Activated T-cell treated with anti-CD3 and anti-CD28 coated beads for 24 hours (primary cell): ENCODE results near the gene MAT1A.
"Not testable (repeated sequence)": the region's sequence is repeated elsewhere in the genome, so short reads cannot be mapped to it uniquely, and the experiment has no call there.

Source experiments
- DNase-seq: peaks from one replicate; pipeline ENCODE4 v3.0.0-alpha.2; 2020; ENCODE audit warnings: low read depth

MAT1A gene

DNA sequence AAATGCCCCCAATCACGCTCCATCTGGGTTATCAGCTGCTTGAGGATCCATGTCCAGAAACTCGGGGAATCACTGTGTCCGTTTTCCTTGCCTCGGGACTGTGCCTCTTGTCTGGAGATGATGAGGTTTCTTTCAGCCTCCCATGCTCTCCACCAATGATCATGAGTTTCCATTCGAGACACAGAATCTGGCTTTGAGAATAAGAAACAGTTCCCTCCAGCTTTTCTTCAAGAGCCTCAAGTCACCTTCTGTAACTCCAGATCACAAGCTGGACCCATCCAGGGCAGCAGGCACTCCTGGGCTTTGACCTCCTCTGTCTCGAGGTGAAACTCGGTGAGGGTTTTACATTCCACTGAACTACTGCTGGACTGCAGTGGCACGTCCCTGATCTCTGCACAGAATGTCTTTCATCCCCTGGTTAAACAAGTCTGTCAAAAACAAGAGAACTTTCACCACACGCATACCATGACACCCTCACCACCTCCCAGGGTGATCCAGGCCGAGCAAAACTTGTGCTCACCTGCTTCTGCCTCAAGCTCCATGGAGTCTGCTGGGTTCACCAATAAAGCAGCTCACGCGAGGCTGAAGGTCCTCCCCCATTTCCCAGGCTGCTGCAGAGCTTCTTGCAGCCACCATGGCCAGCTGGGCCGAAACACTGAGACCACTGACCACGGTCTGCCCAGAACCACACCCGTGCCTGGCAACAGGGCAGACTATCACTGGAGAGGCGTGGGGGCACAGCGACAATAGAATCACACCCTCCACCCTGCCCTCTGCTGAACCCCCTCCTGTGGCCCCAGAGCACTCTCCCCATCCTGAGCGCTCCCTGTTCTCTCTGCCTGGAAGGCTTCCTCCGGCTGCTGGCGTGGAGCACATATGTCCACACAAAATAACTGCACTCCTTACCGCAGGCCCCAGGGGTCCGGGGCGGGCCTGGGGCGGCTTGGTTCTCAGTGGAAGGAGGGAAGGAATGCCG is 25.1 kb downstream of the MAT1A start:
- no peak for DNase-seq

DNA sequence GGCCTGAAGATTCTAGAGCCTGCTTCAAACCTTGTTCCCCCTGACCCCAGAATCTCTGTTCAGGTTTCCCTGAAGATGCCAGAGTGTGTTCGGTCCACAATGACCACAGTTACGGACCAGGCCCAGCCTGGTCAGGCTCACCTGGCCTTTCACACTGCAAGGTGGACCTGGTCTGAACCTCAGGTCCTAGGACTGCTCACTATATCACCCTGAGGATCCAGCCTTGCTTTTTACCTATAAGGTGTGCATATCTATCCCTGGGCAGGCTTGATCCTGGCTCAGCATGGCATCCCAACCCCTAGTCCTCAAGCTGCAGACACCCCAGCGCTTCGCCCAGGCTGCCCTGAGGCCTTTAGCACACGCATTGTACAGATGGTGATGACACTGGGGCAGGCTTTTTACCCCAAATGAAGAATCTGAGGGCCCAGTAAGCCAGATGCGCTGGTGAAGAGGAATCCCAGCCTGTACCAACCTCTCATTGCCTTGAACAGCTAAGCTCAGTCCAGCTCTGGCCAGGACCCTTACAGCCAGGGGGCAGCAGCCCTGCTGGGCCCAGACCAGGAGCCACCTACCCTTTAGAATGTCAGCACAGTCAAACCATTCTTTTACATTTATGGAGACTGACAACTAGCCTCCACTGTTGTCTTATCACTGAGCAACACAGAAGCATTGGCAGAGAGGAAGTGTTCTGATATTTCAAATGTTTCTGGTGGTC is 28.0 kb downstream of the MAT1A start:
- no peak for DNase-seq

DNA sequence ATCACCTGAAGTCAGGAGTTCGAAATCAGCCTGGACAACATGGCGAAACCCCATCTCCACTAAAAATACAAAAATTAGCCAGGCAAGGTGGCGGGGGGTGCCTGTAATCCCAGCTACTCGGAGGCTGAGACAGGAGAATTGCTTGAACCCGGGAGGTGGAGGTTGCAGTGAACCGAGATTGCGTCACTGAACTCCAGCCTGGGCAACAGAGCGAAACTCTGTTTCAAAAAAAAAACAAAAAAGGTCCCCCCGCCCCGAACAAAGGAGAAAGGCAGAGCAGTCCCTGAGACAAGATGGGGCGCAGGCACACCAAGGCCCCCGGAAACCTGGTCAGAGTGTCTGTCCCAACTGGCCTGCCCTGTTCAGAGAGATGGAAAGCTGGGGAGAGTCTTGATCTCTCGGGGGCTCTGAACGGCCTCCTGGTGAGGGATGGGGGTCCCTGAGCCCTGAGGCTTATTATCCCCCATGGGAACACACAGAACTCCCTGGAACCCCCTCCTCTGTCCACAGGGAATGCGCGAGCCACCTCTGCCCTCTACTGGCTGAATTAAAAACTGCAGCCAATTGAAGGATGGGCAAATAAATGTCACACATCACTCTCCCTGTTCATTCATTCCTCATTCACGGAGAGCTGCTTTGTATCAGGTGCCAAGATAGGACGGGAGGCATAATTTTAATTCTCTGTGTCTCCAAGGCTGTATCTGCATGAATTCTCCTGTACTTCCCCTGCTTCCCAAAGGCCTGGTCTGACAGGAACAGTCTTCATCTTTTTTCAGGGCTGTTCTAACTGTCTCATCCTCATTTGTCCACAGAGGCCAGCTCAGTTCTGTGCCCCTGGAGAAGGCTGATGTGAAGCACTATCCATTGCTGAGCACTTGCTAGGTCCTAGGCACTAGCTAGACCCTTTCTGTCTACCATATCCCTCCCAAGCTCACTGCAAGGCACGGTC is 28.9 kb downstream of the MAT1A start:
- no peak for DNase-seq

DNA sequence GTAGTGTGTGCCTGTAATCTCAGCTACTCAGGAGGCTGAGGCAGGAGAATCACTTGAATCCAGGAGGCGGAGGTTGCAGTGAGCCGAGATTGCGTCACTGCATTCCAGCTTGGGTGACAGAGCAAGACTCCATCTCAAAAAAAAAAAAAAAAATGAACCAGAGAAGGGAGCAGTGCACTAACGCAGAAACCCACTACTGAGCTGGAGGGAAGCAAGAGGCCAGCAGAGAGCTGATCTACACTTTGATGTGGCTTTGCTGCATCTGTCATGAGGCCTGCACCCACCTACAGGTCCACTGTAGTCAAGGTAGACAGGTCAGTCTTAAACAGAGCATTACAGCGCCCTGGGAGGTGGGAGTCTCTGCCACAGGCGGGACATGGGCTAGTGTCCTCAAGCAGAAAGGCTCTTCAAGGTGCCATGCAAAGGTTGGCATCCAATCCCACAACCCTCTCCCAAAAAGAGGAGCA is 30.0 kb downstream of the MAT1A start:
- no peak for DNase-seq

DNA sequence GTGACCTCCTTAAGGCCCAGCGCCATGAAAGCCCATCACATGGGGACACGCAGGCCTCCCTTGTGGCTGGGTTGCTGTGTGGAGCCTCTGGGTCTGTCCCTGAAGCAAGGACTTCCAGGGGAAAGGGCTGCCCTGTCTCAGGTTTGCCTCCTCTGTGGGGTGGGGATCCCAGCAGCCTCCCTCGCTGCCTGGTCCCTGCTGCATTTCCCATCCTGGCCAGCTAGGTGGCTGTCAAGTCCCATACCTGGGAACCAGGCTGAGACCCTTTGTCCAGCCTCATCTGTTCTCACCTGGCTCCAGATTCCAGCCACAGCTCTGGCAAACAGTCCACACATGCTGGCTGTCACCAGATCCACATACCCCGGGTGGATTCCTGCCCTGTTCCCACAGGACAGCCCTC is 32.7 kb downstream of the MAT1A start:
- not testable (repeated sequence) for DNase-seq

DNA sequence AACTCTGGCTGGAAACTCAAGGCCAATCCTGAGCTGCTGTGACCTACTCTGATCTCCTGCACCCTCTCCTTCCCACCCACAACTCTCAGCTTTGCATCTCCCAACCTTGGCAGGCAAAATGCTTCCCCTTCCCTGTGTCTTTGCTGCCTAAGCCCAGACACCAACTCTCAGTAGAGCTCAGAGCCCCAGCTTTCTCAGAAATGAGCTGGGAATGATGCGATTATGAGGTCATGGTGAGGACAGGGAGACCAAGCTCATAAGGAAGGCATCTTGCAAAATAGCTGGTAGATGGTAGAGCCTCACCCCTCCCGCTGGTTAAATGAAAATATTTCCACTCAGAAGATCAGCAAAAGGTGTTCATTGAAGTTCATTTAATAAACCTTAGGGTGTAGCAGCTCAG is 34.7 kb downstream of the MAT1A start:
- DNase-seq: not testable (repeated sequence)

DNA sequence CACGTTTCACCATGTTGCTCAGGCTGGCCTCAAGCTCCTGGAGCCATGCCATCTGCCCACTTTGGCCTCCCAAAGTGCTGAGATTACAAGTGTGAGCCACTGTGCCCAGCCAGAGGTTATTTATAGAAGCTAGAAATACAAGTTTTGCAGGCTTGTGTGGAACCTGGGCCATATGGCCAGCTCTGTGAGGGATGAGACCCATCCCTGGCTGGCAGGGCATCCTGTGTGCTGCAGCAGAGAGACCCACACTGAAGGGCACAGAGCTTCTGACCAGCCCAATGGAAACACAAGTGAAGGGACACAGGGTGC is 35.5 kb downstream of the MAT1A start:
- not testable (repeated sequence) for DNase-seq

DNA sequence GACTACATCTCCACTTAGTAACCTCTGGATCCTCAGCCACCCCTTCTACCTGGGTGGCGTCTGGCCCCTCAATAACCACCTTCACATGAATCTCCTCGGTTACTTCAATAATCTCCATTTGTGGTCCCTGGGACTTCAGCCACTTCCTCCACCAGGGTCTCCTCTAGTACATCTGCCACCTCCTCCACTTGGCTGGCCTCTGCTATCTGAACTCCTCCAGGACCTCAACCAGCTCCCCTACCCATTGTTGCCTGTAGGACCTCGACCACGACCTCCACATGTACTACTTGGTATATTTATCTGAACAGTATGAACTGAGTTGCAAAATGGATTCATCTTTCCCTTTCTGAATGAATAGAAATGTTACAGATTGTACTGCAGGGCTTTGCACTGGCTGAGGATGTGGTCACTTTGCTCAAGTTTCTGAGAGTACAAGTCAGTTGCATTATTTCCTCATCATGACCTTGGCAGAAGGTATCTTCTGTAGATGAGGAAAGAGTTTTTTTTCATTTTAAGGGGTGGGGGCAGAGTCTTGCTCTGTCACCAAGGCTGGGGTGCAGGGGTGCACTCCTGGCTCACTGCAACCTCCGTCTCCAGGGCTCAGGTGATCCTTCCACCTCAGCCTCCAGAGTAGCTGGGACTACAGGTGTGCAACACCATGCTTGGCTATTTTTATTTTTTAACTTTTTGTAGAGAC is 36.0 kb downstream of the MAT1A start:
- DNase-seq: no peak

DNA sequence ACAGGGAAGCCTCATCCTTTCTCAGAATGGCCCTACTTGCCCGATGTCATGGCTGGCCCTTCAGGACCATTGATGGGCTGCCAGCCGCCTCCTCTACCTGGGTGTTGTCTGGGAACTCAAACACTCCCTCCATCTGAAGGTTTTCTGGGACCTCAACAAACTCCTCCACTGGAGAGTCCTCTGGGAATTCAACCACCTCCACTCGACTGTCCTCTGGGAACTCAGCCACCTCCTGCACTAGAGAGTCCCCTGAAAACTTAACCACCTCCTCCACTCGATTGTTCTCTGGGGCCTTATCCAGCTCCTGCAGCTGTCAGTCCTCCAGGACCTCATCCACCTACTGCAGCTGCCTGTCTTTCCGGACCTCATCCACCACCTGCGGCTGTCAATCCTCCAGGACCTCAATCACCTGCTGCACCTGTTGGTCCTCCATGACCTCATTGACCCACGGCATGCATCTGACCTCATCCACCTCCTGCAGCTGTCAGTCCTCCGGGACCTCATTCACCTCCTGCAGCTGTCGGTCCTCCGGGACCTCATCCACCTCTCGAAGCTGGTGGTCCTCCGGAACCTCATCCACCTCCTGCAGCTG is 37.1 kb downstream of the MAT1A start:
- DNase-seq: no peak

DNA sequence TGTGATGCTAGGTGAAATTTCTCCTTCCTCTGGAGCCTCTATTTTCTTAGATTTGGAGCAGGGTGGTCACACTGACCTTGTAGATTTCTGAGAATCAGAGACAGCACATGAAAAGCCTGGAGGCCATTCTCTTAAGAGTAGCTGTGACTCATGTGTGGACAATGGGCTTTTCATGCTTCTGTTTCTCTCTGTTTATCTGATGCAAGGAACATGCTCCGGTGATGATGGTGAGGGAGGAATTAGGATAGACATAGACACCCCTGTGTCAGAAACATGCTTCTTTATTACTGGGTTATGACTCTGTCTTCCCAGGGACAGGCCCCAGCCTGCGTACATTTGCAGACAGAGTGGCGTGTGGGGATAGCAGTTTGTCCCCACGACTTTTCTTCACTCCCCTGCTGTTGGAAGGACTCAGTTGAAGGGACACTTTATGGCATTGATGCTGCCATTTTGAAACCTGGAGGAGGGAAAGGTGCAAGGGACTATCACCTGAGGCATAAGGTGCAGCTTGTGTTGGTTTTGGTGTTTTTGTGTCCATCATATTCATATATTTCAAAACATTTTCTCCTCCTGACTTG is 37.7 kb downstream of the MAT1A start:
- DNase-seq: not testable (repeated sequence)

DNA sequence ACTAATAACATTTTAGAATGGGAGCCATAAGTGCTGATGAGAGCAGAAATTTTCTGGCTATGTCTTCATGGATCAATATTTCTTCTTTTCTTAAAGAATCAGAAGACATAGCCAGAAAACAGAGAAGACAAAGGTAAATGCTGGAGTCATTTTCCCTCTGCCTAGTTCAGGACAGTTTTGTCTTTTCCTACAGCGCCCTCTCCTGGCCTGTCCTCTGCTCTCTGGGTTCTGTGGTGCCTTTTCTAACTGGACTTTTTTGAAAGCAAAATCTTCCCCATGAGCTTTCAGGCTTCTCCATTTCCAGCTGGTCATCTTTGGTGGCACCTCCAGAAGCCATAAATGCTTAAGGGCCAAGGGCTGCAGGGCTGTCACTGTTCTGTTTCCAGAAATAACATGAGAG is 39.1 kb downstream of the MAT1A start:
- not testable (repeated sequence) for DNase-seq

DNA sequence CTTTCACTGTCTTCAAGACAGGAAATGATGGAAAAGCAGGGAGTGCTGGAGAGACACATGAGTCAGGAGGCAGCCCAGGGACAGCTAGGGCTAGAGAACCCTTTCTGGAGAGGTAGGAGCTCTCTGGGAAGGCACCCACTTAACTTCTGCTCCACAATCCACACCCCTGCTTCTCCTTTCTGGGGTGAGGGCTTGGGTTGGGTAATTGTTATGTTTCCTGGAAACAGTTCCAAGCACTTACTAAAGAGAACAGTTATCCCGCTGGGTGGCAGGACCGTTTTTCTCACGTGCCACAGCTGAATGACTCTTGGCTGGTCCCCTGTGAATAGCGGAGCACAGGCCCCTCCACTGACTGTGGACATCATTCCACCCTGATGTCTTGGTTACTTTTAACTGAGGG is 39.6 kb downstream of the MAT1A start:
- not testable (repeated sequence) for DNase-seq

DNA sequence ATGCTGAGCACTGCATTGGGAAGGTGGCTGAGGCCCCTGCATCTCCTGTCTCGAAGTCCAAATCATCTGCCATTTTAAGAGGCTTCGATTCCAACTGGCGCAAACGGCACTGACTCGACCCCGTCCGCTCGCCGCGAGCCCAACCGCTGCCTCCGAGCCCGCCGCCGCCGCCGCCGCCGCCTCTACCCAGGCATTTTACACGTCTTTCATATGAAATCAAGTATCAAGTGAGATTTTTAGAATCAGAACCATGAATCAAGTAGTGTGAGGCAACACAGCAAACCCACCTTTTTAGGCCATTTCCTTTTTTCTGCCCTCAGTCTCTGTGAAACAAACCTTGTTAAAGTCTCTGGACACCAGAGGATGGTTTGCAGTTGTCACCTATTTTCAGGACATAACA is 41.8 kb downstream of the MAT1A start:
- not testable (repeated sequence) for DNase-seq

DNA sequence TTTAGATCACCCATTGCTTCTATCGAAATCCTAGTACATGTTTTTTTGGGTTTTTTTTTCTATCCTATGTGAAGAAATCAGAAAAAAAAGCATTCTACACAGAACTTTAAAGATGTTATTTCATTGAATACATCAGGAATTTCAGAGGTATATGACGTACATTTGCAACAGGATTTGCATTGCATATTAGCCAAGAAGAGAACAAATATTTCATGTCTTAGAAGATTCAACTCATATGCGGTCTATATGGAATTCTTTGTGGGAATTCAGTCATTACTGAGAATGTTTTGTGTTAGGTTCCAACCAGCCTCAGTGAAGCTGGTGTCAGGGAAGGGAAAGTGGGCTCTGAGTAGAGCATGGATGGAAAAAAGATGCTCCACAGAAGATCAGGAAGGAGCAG is 45.1 kb downstream of the MAT1A start:
- DNase-seq: not testable (repeated sequence)

DNA sequence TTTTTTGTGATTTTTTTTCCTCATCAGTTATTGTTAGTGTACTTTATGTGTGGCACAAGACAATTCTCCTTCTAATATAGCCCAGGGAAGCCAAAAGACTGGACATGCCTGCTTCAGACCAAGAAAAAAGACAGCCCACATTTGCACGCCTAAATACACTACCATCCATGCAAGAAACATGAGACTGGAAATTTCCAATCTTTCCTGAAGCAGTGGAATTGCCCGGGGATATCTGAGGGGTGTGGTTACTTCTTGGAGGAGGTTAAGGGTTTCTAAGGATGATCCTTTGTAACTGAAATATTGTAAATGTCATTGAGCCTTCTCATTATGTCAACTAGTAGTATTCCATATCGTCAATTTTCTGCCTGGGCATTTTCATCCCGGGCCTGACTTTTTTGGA is 47.1 kb downstream of the MAT1A start:
- not testable (repeated sequence) for DNase-seq

DNA sequence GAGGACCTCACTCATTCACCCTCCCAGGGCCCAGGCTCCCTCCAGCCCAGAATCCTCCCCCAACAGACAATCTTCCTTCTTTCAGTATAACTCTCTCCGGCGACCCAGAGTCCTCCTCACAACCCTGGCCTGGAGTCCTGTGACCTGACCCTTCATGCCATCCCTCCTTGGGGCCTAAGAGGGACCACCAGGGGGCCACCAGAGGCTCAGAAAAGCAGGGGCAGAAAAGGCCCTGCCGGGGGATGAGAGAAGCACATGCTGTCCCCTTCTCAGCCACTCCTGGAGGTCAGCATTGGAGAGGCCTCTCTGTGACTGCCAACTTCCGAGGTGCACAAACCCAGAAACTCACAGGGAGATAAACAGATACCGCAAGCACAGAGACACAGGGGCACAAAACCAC is 53.0 kb downstream of the MAT1A start:
- not testable (repeated sequence) for DNase-seq

DNA sequence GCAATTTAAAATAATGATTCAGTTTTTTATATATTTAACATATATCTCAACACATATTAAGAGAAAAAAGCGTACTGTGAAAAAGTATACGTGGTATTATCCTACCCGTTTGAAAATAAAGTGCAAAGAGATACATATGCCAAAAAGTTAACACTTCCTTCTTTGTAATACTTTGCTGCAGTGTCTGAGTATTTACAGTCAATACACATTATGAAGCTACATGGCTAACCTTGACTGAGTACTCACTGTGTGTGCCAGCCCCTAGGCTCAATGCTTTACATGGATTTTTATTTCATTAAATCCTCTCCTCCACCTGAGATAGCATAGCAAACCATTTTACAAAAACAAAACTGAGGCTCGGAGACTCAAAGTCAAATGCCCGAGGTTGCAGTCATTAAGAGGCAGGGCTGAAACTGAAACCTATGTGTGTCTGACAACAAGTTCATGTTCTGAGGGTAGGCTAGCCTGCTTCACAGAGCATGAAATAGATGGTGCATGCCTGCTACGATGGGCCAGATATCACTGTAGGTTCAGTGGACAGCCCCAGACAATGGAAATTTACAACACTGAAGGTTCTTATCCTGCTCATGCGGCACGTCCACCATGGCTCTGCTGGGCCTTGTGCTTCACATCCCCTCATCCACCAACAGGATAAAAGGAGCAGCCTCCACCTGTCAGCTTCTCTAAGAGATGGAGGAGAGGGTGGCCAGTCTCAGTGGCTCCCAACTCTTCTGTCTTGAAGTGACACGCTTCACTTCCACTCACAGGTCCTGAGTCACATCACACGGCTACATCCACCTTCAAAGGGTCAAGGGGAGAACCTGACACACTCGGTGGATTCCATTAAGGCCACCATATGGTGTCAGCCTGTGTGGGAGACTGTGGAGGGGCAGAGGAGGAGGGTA is 54.9 kb downstream of the MAT1A start:
- not testable (repeated sequence) for DNase-seq

DNA sequence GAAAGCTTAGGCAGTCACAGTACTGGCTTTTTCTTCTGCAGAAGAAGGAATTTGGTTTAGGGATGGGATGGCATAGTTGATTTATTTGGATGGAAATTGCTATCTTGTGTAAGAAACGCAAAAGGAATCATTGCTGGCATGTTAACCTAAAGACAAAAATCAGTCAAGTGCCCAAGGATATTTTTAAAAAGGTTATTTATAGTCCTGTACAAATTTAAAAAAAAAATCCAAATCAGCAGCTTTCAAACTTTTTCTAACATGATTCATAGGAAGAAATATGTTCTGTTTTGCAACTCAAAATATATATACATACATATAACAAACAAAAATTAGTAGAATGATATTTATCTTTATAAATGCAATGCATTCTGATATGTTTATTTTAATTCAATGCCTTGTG is 55.6 kb downstream of the MAT1A start:
- not testable (repeated sequence) for DNase-seq

DNA sequence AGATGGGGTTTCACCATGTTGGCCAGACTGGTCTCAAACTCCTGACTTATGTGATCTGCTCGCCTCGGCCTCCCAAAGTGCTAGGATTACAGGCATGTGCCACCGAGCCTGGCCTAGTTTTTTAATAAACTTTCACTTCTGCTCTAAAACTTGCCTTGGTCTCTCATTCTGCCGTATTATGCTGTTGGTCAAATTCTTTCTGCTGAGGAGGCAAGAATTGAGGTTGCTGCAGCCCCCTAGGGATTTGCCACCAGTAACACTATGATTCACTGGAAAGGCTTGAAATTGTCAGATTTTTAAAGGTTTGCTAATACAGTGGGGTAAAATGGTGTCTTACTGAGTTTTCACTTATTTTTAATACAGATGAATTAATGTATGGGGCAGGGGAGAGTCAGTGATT is 62.7 kb downstream of the MAT1A start:
- DNase-seq: not testable (repeated sequence)

DNA sequence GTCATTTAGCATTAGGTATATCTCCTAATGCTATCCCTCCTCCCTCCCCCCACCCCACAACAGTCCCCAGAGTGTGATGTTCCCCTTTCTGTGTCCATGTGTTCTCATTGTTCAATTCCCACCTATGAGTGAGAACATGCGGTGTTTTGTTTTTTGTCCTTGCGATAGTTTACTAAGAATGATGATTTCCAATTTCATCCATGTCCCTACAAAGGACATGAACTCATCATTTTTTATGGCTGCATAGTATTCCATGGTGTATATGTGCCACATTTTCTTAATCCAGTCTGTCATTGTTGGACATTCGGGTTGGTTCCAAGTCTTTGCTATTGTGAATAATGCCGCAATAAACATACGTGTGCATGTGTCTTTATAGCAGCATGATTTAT is 66.4 kb downstream of the MAT1A start:
- not testable (repeated sequence) for DNase-seq
